K562 (cell line): ENCODE measurements around the gene PCDHA7.
"Not testable (repeated sequence)": the region's sequence is repeated elsewhere in the genome, so short reads cannot be mapped to it uniquely, and the experiment has no call there.

ENCODE experiments used
- FIP1L1 ChIP-seq: fragments of 200-400 bp; formaldehyde crosslinking; IDR thresholded peaks from 2 replicates; pipeline ENCODE4 v1.6.1; 2018; ENCODE audit warnings: mild to moderate bottlenecking, low read depth, low read length; ENCODE audit not compliant: poor library complexity, severe bottlenecking
- HDGF ChIP-seq: fragments of 450-650 bp; IDR thresholded peaks from 2 replicates; pipeline ENCODE4 v1.6.1; 2016
- PHF21A ChIP-seq: fragments of 450-650 bp; IDR thresholded peaks from 2 replicates; pipeline ENCODE4 v1.6.1; 2017; ENCODE audit warnings: low read depth, borderline replicate concordance
- PHF8 ChIP-seq: fragments of 200-600 bp; sonication (generic); IDR thresholded peaks from 2 replicates; pipeline ENCODE4 v1.6.1; 2012; ENCODE audit warnings: mixed run types, mild to moderate bottlenecking, inconsistent platforms, low read length, moderate library complexity, borderline replicate concordance
- SIRT6 ChIP-seq: IDR thresholded peaks from one replicate; pipeline ENCODE4 v1.6.1; 2012; ENCODE audit warnings: low read depth, mild to moderate bottlenecking, control low read depth, inconsistent platforms, low read length, moderate library complexity
- ZNF77 ChIP-seq: fragments of 250-450 bp; sonication (Bioruptor Pico); IDR thresholded peaks from 2 replicates; pipeline ENCODE4 v1.5.0; 2020

DNA sequence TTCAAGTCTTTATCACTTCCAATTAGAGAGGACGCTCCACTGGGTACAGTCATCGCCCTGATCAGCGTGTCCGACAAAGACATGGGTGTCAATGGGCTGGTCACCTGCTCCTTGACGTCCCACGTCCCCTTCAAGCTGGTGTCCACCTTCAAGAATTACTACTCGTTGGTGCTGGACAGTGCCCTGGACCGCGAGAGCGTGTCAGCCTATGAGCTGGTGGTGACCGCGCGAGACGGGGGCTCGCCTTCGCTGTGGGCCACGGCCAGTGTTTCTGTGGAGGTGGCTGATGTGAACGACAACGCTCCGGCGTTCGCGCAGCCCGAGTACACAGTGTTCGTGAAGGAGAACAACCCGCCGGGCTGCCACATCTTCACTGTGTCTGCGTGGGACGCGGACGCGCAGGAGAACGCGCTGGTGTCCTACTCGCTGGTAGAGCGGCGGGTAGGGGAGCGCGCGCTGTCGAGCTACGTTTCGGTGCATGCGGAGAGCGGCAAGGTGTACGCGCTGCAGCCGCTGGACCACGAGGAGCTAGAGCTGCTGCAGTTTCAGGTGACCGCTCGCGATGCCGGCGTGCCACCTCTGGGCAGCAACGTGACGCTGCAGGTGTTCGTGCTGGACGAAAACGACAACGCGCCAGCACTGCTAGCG lies 25.7 kb upstream of the PCDHA7 start:
- TF ChIP-seq PHF8, FIP1L1, HDGF, ZNF77, SIRT6, PHF21A: not testable (repeated sequence)
